B cell (primary cell): ENCODE results near the gene FBXO28. TPM values are rescaled to one million over a fixed set of nuclear protein-coding genes. Genes with fewer than 3 reads are reported as not detected.

Experiments
- ATAC-seq: fragments of 200-7000 bp; cut with Tn5 transposase; one replicate; pipeline ENCODE4 v1.10.0; 2021; ENCODE audit warnings: low read depth, mild to moderate bottlenecking, moderate number of reproducible peaks, moderate library complexity
- CTCF ChIA-PET: fragments of 350-600 bp; sonication (Branson Sonifier 250); formaldehyde crosslinking; loops from one replicate; lab custom pipeline; 2021; ENCODE audit warnings: antibody characterized with exemption, inconsistent platforms; lab: Charles Lee
- POLR2A ChIA-PET: fragments of 350-600 bp; sonication (Branson Sonifier 250); formaldehyde crosslinking; loops from one replicate; lab custom pipeline; 2021; ENCODE audit warnings: antibody characterized with exemption; lab: Charles Lee
- DNase-seq: peaks from one replicate; pipeline ENCODE4 v3.0.0; 2013
- H2AFZ ChIP-seq: 2 replicates; pipeline ENCODE4 v1.6.1; 2012; ENCODE audit warnings: mild to moderate bottlenecking, low read depth, low read length; ENCODE audit not compliant: insufficient read depth, poor library complexity, severe bottlenecking
- H3K27ac ChIP-seq, 2 donors: 1 replicate in 1 of 2; 2 replicates in 1 of 2; pipeline ENCODE4 v1.5.1; 2012 to 2013; ENCODE audit warnings: low read length in 2 of 2, mild to moderate bottlenecking in 2 of 2, moderate library complexity in 1 of 2
- H3K27me3 ChIP-seq, 4 experiments: fragments of 200-600 bp in 1 of 4; sonication (generic) in 1 of 4; replicated peaks in 1 of 4; 1 replicate in 2 of 4; 2 replicates in 2 of 4; pipeline versions ENCODE4 v1.6.1 to v1.7.0; 2013 to 2016; ENCODE audit warnings: low read length in 3 of 4, mild to moderate bottlenecking in 2 of 4, mixed read lengths in 1 of 4, moderate library complexity in 1 of 4; ENCODE audit not compliant: insufficient read depth in 4 of 4, control insufficient read depth in 3 of 4; ENCODE audit errors: control extremely low read depth in 1 of 4
- H3K36me3 ChIP-seq, 2 experiments: replicated peaks in 1 of 2; 1 replicate in 1 of 2; 2 replicates in 1 of 2; pipeline versions ENCODE4 v1.6.1 to v1.7.1; 2013; ENCODE audit warnings: low read length in 1 of 2; ENCODE audit not compliant: insufficient read depth in 2 of 2, control insufficient read depth in 1 of 2; ENCODE audit errors: control extremely low read depth in 1 of 2, extremely low read depth in 1 of 2
- H3K4me1 ChIP-seq, 2 donors: fragments of 200-600 bp in 1 of 2; sonication (generic) in 1 of 2; 1 replicate in 1 of 2; 2 replicates in 1 of 2; pipeline versions ENCODE4 v1.5.1 to v1.6.1; 2013 to 2017; ENCODE audit warnings: low read length in 2 of 2; ENCODE audit not compliant: control insufficient read depth in 2 of 2, insufficient read depth in 2 of 2
- H3K4me2 ChIP-seq: replicated peaks from 2 replicates; pipeline ENCODE3; 2012; ENCODE audit warnings: mild to moderate bottlenecking, low read depth, low read length; ENCODE audit not compliant: poor library complexity, severe bottlenecking
- H3K4me3 ChIP-seq, 5 experiments: fragments of 200-600 bp in 1 of 5; sonication (generic) in 1 of 5; 1 replicate in 3 of 5; 2 replicates in 2 of 5; pipeline versions ENCODE4 v1.5.1 to v1.7.0; 2011 to 2016; ENCODE audit warnings: low read length in 4 of 5, mild to moderate bottlenecking in 4 of 5, low read depth in 2 of 5, control low read depth in 1 of 5, moderate library complexity in 1 of 5; ENCODE audit not compliant: insufficient read depth in 1 of 5; ENCODE audit errors: control extremely low read depth in 1 of 5, extremely low read depth in 1 of 5
- H3K79me2 ChIP-seq: fragments of 200-600 bp; sonication (generic); one replicate; pipeline ENCODE4 v1.6.0; 2016; ENCODE audit warnings: low read length; ENCODE audit not compliant: control insufficient read depth, insufficient read depth
- H3K9ac ChIP-seq: fragments of 200-600 bp; sonication (generic); 2 replicates; pipeline ENCODE4 v1.6.1; 2017; ENCODE audit warnings: mild to moderate bottlenecking, low read length, moderate library complexity
- H3K9me3 ChIP-seq, 3 donors: one replicate each; pipeline versions ENCODE4 v1.6.1 to v1.7.1; 2013; ENCODE audit warnings: low read length in 2 of 3; ENCODE audit not compliant: control insufficient read depth in 2 of 3, insufficient read depth in 1 of 3; ENCODE audit errors: control extremely low read depth in 1 of 3
- H4K20me1 ChIP-seq: 2 replicates; pipeline ENCODE4 v1.6.0; 2012; ENCODE audit warnings: mild to moderate bottlenecking, low read length; ENCODE audit not compliant: insufficient read depth, control insufficient read depth, poor library complexity, severe bottlenecking
- H3K27ac Mint-ChIP-seq: one replicate; pipeline ENCODE4 v1.8.0; 2021; ENCODE audit warnings: mixed read lengths
- H3K27me3 Mint-ChIP-seq: one replicate; pipeline ENCODE4 v1.8.0; 2021; ENCODE audit warnings: mixed read lengths
- H3K4me1 Mint-ChIP-seq: one replicate; pipeline ENCODE4 v1.8.0; 2021; ENCODE audit warnings: mixed read lengths
- H3K4me3 Mint-ChIP-seq: one replicate; pipeline ENCODE4 v1.8.0; 2021; ENCODE audit warnings: mixed read lengths
- H3K9me3 Mint-ChIP-seq: one replicate; pipeline ENCODE4 v1.8.0; 2022; ENCODE audit warnings: mixed read lengths; ENCODE audit not compliant: insufficient read depth
- CTCF ChIP-seq: fragments of 200-600 bp; IDR thresholded peaks from one replicate; pipeline ENCODE4 v1.8.0; 2022; ENCODE audit warnings: antibody characterized with exemption, mild to moderate bottlenecking
- EZH2 ChIP-seq: IDR thresholded peaks from 2 replicates; pipeline ENCODE4 v1.6.1; 2012; ENCODE audit warnings: borderline replicate concordance, low read depth, mild to moderate bottlenecking, moderate library complexity, low read length; ENCODE audit not compliant: insufficient read depth, poor library complexity, severe bottlenecking
- WGBS: methylation state at CpG from one replicate; pipeline ENCODE4 v1.1.5; 2013; ENCODE audit warnings: missing lambda C conversion rate; ENCODE audit not compliant: insufficient coverage; 5-methylcytosine and 5-hydroxymethylcytosine counted together
- intact Hi-C: fragments of 100-400 bp; cut with micrococcal nuclease; formaldehyde crosslinking; loops from one replicate; pipeline ENCODE4 v1.10.0; 2022
- polyA plus RNA-seq: library from polyadenylated mRNA; depleted of rRNA; stranded (reverse); fragments of >200 nt; gene quantifications from 2 replicates; pipeline ENCODE4 v1.2.3, GENCODE V29; 2012
- total RNA-seq, 2 donors: library from RNA; stranded (reverse); fragments of 120-200 nt in 1 of 2; gene quantifications; 1 replicate in 1 of 2; 2 replicates in 1 of 2; pipeline versions ENCODE4 v1.2.3 to v1.2.4, GENCODE V29; 2013 to 2022

FBXO28 gene
- total and polyA plus RNA-seq, 2 donors (not counting 1 experiment from before 2014, with no cell fraction given): 17.5 to 39.7 TPM

GRCh38 chr1:224106568-224107281 is 7.2 kb upstream of the FBXO28 start:
- H3K4me1 ChIP-seq: peaks cover 0 to 3% of the 10 kb centered on the region in 2 donors
- H3K36me3 ChIP-seq: no peaks in the 10 kb centered on the region
- TF ChIP-seq CTCF (peak; percentile 12), EZH2 (no peak)
- H3K79me2 ChIP-seq: no peaks in the 10 kb centered on the region
- H3K9me3 Mint-ChIP-seq: no peaks in the 10 kb centered on the region
- peak overlapping the region; percentile 71 for H2AFZ ChIP-seq
- peak; percentile 27 for DNase-seq
- H3K27ac ChIP-seq: no peak overlapping the region
- peaks cover 4% of the 10 kb centered on the region for H3K4me1 Mint-ChIP-seq
- ATAC-seq: peak; percentile 75
- H3K27me3 Mint-ChIP-seq: peaks cover 22% of the 10 kb centered on the region
- WGBS: 41% methylated on average over 3 of the region's 5 CpGs
- ChIA-PET POLR2A (interaction anchor here (0.6 kb wide), 1 partner anchor 256 kb away, joined by 3 read pairs; no protein-coding TSS in a partner anchor), CTCF (interaction anchor here (1.4 kb wide), 1 partner anchor 295 kb away, joined by 3 read pairs; no protein-coding TSS in a partner anchor)
- H3K4me3 Mint-ChIP-seq: peak overlapping the region; percentile 41
- H3K9ac ChIP-seq: no peak overlapping the region
- peaks cover 0 to 7% (median 0%) of the 10 kb centered on the region in 4 experiments for H3K27me3 ChIP-seq
- intact Hi-C loops: no loop called here
- no peak overlapping the region for H3K27ac Mint-ChIP-seq
- H4K20me1 ChIP-seq: no peaks in the 10 kb centered on the region
- H3K4me2 ChIP-seq: peak overlapping the region; percentile 35
- no peak overlapping the region for H3K4me3 ChIP-seq
- peaks cover 0 to 4% (median 0%) of the 10 kb centered on the region in 3 donors for H3K9me3 ChIP-seq

- no peak for DNase-seq
- POLR2A ChIA-PET: no interaction called here
- Mint-ChIP-seq H3K27me3 (peaks cover 22% of the 10 kb centered on the region), H3K4me3 (no peak overlapping the region), H3K27ac (no peak overlapping the region), H3K4me1 (peaks cover 4% of the 10 kb centered on the region), H3K9me3 (no peaks in the 10 kb centered on the region)
- no peak for ATAC-seq
- H3K36me3 ChIP-seq: no peaks in the 10 kb centered on the region
- H2AFZ ChIP-seq: no peak overlapping the region
- peaks cover 0 to 4% (median 0%) of the 10 kb centered on the region in 3 donors for H3K9me3 ChIP-seq
- no peak overlapping the region for H3K27ac ChIP-seq
- TF ChIP-seq EZH2: no peak
- TF ChIP-seq CTCF: no peak
- CTCF ChIA-PET: interaction anchor here (1.4 kb wide), 1 partner anchor 295 kb away, joined by 3 read pairs; no protein-coding TSS in a partner anchor
- intact Hi-C loops: no loop called here
- no peaks in the 10 kb centered on the region for H3K79me2 ChIP-seq
- H3K27me3 ChIP-seq: peaks cover 0 to 7% (median 0%) of the 10 kb centered on the region in 4 experiments
- no peak overlapping the region for H3K4me2 ChIP-seq
- no peaks in the 10 kb centered on the region for H4K20me1 ChIP-seq
- no peak overlapping the region for H3K9ac ChIP-seq
- H3K4me3 ChIP-seq: no peak overlapping the region
- peaks cover 0 to 3% of the 10 kb centered on the region in 2 donors for H3K4me1 ChIP-seq
Measured at GRCh38 chr1:224107282-224107625, 6.7 kb upstream of the FBXO28 start.
